Tongue (tissue), 2 donors: ENCODE measurements around the gene DIP2A. TPM values are rescaled to one million over a fixed set of nuclear protein-coding genes. Genes with fewer than 3 reads are reported as not detected.

ENCODE experiments used
- DNase-seq: peaks from one replicate; pipeline ENCODE4 v3.0.0-alpha.2; 2015
- total RNA-seq: library from RNA; depleted of rRNA; stranded (reverse); fragments of >200 nt; gene quantifications from one replicate; pipeline ENCODE4 v1.2.3, GENCODE V29; 2014

DIP2A gene
- 36.1 TPM for total RNA-seq

GRCh38 chr21:46458315-46459023 lies at the start of gene DIP2A:
DIP2A (plus strand) TSS chr21:46458891; CDS start chr21:46459132, 241 bp downstream.
- DNase-seq = peak; percentile 99

GRCh38 chr21:46409641-46410406 lies 48.9 kb upstream of the DIP2A start:
- DNase-seq = no peak

- no peak for DNase-seq
Measured at GRCh38 chr21:46410516-46410915, 48.2 kb upstream of the DIP2A start.

GRCh38 chr21:46411236-46411635 lies 47.5 kb upstream of the DIP2A start:
- no peak for DNase-seq

- no peak for DNase-seq
Measured at GRCh38 chr21:46411691-46412090, 47.0 kb upstream of the DIP2A start.

GRCh38 chr21:46412521-46413364 lies 45.9 kb upstream of the DIP2A start:
- no peak for DNase-seq

GRCh38 chr21:46413365-46413696 lies 45.4 kb upstream of the DIP2A start:
- peak; percentile 32 for DNase-seq

GRCh38 chr21:46414965-46415275 lies 43.8 kb upstream of the DIP2A start:
- no peak for DNase-seq

GRCh38 chr21:46416551-46416950 lies 42.1 kb upstream of the DIP2A start:
- no peak for DNase-seq

GRCh38 chr21:46418265-46418946 lies 40.3 kb upstream of the DIP2A start:
- DNase-seq = no peak

- no peak for DNase-seq
Measured at GRCh38 chr21:46420241-46421190, 38.2 kb upstream of the DIP2A start.

GRCh38 chr21:46421191-46421750 lies 37.4 kb upstream of the DIP2A start:
- no peak for DNase-seq

- DNase-seq = no peak
Measured at GRCh38 chr21:46421756-46422555, 36.7 kb upstream of the DIP2A start.

GRCh38 chr21:46422636-46423241 lies 36.0 kb upstream of the DIP2A start:
- no peak for DNase-seq

- no peak for DNase-seq
Measured at GRCh38 chr21:46423546-46424038, 35.1 kb upstream of the DIP2A start.

GRCh38 chr21:46424039-46424591 lies 34.6 kb upstream of the DIP2A start:
- no peak for DNase-seq

GRCh38 chr21:46424621-46425020 lies 34.1 kb upstream of the DIP2A start:
- DNase-seq = no peak

- DNase-seq = peak; percentile 61
Measured at GRCh38 chr21:46425041-46425440, 33.6 kb upstream of the DIP2A start.

GRCh38 chr21:46425571-46425970 lies 33.1 kb upstream of the DIP2A start:
- DNase-seq = peak; percentile 60
